HepG2 (cell line): ENCODE results near the gene PPP2R1B.

Experiments
- KDM4B ChIP-seq: sonication (generic); formaldehyde crosslinking; IDR thresholded peaks from 2 replicates; pipeline ENCODE4 v1.4.0; 2020; ENCODE audit warnings: missing genetic modification reagents
- SCMH1 ChIP-seq: sonication (generic); formaldehyde crosslinking; IDR thresholded peaks from 2 replicates; pipeline ENCODE4 v1.9.0; 2021; ENCODE audit warnings: missing genetic modification reagents, mild to moderate bottlenecking, borderline replicate concordance
- TF ChIP-seq, protein P1 (sequence below): sonication (generic); formaldehyde crosslinking; IDR thresholded peaks from 2 replicates; pipeline ENCODE4 v1.4.0; 2020; ENCODE audit warnings: missing genetic modification reagents

DNA sequence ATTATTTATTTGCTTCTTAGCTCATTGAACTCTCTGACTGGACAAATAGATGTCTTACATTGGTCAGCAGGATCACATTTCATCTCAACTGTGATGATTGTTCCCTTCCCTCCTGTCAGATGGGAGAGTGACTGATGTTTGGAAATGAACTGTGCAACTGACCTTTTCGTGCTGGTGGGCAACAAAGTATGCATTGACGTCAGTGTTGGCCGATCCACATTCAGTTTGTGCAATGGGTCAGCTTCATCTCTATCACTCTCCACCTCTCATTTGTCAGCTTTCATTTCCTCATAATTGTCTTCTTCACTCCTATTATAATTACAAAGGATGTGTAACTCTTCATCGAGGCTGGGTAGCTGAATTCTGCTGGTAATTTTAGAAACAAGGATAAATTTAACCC, 71.3 kb downstream of the PPP2R1B start:
- TF ChIP-seq, protein P1, sequence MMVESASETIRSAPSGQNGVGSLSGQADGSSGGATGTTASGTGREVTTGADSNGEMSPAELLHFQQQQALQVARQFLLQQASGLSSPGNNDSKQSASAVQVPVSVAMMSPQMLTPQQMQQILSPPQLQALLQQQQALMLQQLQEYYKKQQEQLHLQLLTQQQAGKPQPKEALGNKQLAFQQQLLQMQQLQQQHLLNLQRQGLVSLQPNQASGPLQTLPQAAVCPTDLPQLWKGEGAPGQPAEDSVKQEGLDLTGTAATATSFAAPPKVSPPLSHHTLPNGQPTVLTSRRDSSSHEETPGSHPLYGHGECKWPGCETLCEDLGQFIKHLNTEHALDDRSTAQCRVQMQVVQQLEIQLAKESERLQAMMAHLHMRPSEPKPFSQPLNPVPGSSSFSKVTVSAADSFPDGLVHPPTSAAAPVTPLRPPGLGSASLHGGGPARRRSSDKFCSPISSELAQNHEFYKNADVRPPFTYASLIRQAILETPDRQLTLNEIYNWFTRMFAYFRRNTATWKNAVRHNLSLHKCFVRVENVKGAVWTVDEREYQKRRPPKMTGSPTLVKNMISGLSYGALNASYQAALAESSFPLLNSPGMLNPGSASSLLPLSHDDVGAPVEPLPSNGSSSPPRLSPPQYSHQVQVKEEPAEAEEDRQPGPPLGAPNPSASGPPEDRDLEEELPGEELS (CRISPR knock-in tag): no peak
- no peak for TF ChIP-seq SCMH1 (CRISPR knock-in tag)
- no peak for TF ChIP-seq KDM4B
